ENCODE results near the gene TSSK6. TPM values are rescaled to one million over a fixed set of nuclear protein-coding genes. Genes with fewer than 3 reads are reported as not detected.

The TSSK6 gene
- total and polyA plus RNA-seq, 10 of the 15 experiments (the other 5 are each of a cell fraction or from before 2014, with no cell fraction given), result 0.06 to 3.6 (median 0.98) TPM; not detected in 2

GRCh38 chr19:19538785-19539166 is 23.4 kb upstream of the TSSK6 start:
- no peak for DNase-seq (ENCODE audit: low read depth, low spot score)
- no TSS peak for BruUV-seq (replicated peaks)
- WGBS (ENCODE audit: insufficient coverage, insufficient replicate concordance, low lambda C conversion rate, missing lambda C conversion rate), result 42% methylated on average over 7 of the region's 7 CpGs
- H3K4me2 ChIP-seq (ENCODE audit: control insufficient read depth, insufficient read depth), result no peak overlapping the region
- SMC1A ChIA-PET (ENCODE audit: uncharacterized antibody, unreplicated experiment), result no interaction called here
- CTCF ChIA-PET, result interaction anchor here (0.7 to 1.7 kb wide), 2 partner anchors 15 to 21 kb away, joined by 3 to 5 read pairs; no protein-coding TSS in a partner anchor
- no peaks in the 10 kb centered on the region for H4K20me1 ChIP-seq (ENCODE audit: control insufficient read depth, insufficient read depth)
- no peak overlapping the region for H3K27ac ChIP-seq (ENCODE audit: control insufficient read depth, insufficient read depth)
- in situ Hi-C loops (cut with MboI), result loop anchor here (25.0 kb wide), 4 partner anchors 874 to 1499 kb away; partner anchors contain the start of genes ZNF66 and ZNF737
- RAD21 ChIA-PET (ENCODE audit: unreplicated experiment), result interaction anchor here (0.9 kb wide), 1 partner anchor 9 kb away, joined by 5 read pairs; no protein-coding TSS in a partner anchor
- no peak overlapping the region for H3K4me3 ChIP-seq
- no peaks in the 10 kb centered on the region for H3K79me2 ChIP-seq (ENCODE audit: control insufficient read depth, insufficient read depth, low read length)
- peaks cover 0 to 3% of the 10 kb centered on the region in 2 experiments; a peak in 1 of 4 replicates for H3K27me3 ChIP-seq (replicated peaks in 1 of 2; ENCODE audit: control insufficient read depth in 2 of 2, insufficient read depth in 2 of 2, low read length in 1 of 2)
- no peak overlapping the region for H3K9ac ChIP-seq (ENCODE audit: control insufficient read depth, insufficient read depth, low read length)
- no peak for FAIRE-seq
- no peak for ATAC-seq
- no peaks in the 10 kb centered on the region for H3K36me3 ChIP-seq (ENCODE audit: control insufficient read depth in 2 of 2, insufficient read depth in 2 of 2, low read length in 1 of 2)
- POLR2A ChIA-PET, result no interaction called here
- H3K9me3 ChIP-seq (replicated peaks; ENCODE audit: control insufficient read depth, insufficient read depth, low read length), result no peaks in the 10 kb centered on the region; the same call in 2 of the 3 replicates
- peaks cover 3% of the 10 kb centered on the region for H3K4me1 ChIP-seq (ENCODE audit: control insufficient read depth, insufficient read depth, low read length)
- intact Hi-C loops (cut with micrococcal nuclease; ENCODE audit: unreplicated experiment), result no loop called here
- no peak overlapping the region for H2AFZ ChIP-seq (ENCODE audit: control insufficient read depth, low read depth, low read length)
- TF ChIP-seq, protein P1, sequence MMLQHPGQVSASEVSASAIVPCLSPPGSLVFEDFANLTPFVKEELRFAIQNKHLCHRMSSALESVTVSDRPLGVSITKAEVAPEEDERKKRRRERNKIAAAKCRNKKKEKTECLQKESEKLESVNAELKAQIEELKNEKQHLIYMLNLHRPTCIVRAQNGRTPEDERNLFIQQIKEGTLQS (IDR thresholded peaks at IDR 0.05; ENCODE audit: borderline replicate concordance, extremely low read depth, low read depth, low read length), result no peak
- TF ChIP-seq PML (IDR thresholded peaks at IDR 0.05; ENCODE audit: low read length), result no peak
- TF ChIP-seq GABPA (IDR thresholded peaks at IDR 0.05; ENCODE audit: low read depth), result no peak
- no peak for TF ChIP-seq PAX5 (IDR thresholded peaks at IDR 0.05; ENCODE audit: borderline replicate concordance, low read depth, low read length)
- no peak for TF ChIP-seq ATF7 (IDR thresholded peaks at IDR 0.05; ENCODE audit: low read depth)
- no peak for TF ChIP-seq CEBPB (IDR thresholded peaks at IDR 0.05; ENCODE audit: borderline replicate concordance in 1 of 2, low read depth in 2 of 2, low read length in 2 of 2)
- no peak for TF ChIP-seq RCOR1 (conservative IDR thresholded peaks at IDR 0.05; ENCODE audit: low read depth, low read length)
- TF ChIP-seq CBFB (IDR thresholded peaks at IDR 0.05; ENCODE audit: low read depth), result no peak
- TF ChIP-seq EGR1 (IDR thresholded peaks at IDR 0.05; ENCODE audit: borderline replicate concordance in 1 of 2, low read depth in 2 of 2, low read length in 2 of 2), result no peak
- no peak for TF ChIP-seq RBBP5 (conservative IDR thresholded peaks at IDR 0.05)
- TF ChIP-seq PAX8 (IDR thresholded peaks at IDR 0.05), result no peak
- TF ChIP-seq, protein P2, sequence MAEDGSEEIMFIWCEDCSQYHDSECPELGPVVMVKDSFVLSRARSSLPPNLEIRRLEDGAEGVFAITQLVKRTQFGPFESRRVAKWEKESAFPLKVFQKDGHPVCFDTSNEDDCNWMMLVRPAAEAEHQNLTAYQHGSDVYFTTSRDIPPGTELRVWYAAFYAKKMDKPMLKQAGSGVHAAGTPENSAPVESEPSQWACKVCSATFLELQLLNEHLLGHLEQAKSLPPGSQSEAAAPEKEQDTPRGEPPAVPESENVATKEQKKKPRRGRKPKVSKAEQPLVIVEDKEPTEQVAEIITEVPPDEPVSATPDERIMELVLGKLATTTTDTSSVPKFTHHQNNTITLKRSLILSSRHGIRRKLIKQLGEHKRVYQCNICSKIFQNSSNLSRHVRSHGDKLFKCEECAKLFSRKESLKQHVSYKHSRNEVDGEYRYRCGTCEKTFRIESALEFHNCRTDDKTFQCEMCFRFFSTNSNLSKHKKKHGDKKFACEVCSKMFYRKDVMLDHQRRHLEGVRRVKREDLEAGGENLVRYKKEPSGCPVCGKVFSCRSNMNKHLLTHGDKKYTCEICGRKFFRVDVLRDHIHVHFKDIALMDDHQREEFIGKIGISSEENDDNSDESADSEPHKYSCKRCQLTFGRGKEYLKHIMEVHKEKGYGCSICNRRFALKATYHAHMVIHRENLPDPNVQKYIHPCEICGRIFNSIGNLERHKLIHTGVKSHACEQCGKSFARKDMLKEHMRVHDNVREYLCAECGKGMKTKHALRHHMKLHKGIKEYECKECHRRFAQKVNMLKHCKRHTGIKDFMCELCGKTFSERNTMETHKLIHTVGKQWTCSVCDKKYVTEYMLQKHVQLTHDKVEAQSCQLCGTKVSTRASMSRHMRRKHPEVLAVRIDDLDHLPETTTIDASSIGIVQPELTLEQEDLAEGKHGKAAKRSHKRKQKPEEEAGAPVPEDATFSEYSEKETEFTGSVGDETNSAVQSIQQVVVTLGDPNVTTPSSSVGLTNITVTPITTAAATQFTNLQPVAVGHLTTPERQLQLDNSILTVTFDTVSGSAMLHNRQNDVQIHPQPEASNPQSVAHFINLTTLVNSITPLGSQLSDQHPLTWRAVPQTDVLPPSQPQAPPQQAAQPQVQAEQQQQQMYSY (CRISPR knock-in tag; IDR thresholded peaks at IDR 0.05), result no peak
- TF ChIP-seq, protein P3, sequence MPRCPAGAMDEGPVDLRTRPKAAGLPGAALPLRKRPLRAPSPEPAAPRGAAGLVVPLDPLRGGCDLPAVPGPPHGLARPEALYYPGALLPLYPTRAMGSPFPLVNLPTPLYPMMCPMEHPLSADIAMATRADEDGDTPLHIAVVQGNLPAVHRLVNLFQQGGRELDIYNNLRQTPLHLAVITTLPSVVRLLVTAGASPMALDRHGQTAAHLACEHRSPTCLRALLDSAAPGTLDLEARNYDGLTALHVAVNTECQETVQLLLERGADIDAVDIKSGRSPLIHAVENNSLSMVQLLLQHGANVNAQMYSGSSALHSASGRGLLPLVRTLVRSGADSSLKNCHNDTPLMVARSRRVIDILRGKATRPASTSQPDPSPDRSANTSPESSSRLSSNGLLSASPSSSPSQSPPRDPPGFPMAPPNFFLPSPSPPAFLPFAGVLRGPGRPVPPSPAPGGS (IDR thresholded peaks at IDR 0.05; ENCODE audit: borderline replicate concordance, insufficient read depth, low read depth, low read length, poor library complexity, severe bottlenecking), result no peak
- TF ChIP-seq, protein P4, sequence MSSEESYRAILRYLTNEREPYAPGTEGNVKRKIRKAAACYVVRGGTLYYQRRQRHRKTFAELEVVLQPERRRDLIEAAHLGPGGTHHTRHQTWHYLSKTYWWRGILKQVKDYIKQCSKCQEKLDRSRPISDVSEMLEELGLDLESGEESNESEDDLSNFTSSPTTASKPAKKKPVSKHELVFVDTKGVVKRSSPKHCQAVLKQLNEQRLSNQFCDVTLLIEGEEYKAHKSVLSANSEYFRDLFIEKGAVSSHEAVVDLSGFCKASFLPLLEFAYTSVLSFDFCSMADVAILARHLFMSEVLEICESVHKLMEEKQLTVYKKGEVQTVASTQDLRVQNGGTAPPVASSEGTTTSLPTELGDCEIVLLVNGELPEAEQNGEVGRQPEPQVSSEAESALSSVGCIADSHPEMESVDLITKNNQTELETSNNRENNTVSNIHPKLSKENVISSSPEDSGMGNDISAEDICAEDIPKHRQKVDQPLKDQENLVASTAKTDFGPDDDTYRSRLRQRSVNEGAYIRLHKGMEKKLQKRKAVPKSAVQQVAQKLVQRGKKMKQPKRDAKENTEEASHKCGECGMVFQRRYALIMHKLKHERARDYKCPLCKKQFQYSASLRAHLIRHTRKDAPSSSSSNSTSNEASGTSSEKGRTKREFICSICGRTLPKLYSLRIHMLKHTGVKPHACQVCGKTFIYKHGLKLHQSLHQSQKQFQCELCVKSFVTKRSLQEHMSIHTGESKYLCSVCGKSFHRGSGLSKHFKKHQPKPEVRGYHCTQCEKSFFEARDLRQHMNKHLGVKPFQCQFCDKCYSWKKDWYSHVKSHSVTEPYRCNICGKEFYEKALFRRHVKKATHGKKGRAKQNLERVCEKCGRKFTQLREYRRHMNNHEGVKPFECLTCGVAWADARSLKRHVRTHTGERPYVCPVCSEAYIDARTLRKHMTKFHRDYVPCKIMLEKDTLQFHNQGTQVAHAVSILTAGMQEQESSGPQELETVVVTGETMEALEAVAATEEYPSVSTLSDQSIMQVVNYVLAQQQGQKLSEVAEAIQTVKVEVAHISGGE (CRISPR knock-in tag; IDR thresholded peaks at IDR 0.05), result no peak

All from GM12878 (cell line).